Measurements from ENCODE around the gene NFIA. TPM values are rescaled to one million over a fixed set of nuclear protein-coding genes. Genes with fewer than 3 reads are reported as not detected.

Gene NFIA
- total and polyA plus RNA-seq, 5 donors from 2014 or later, result 0.86 to 3.9 (median 1.7) TPM

- Histone ChIP-seq H3K36me3 (ENCODE audit: control insufficient read depth, insufficient read depth, low read length) (no peaks in the 10 kb centered on the region), H3K9me3 (ENCODE audit: control insufficient read depth in 2 of 2, low read length in 2 of 2) (no peaks in the 10 kb centered on the region), H3K4me3 (ENCODE audit: low read depth, low read length) (no peak overlapping the region), H3K4me1 (ENCODE audit: control insufficient read depth, insufficient read depth, low read length, poor library complexity, severe bottlenecking) (no peaks in the 10 kb centered on the region), H3K27ac (ENCODE audit: insufficient read depth, low read length, poor library complexity, severe bottlenecking) (no peak overlapping the region), H3K27me3 (ENCODE audit: control insufficient read depth, insufficient read depth, low read length) (no peaks in the 10 kb centered on the region)
- no peaks in the 10 kb centered on the region for H3K4me1 Mint-ChIP-seq
- no peaks in the 10 kb centered on the region for H3K9me3 Mint-ChIP-seq
- H3K36me3 Mint-ChIP-seq, result no peaks in the 10 kb centered on the region
- H3K27me3 Mint-ChIP-seq, result peaks cover 8% of the 10 kb centered on the region
- no peak overlapping the region for H3K27ac Mint-ChIP-seq
- no peak overlapping the region for H3K4me3 Mint-ChIP-seq
- DNase-seq (no peak), ATAC-seq (ENCODE audit: low read depth in 2 of 2) (no peak)
Observed at GRCh38 chr1:61142043-61142440, 59.7 kb downstream of the NFIA start.

- Histone ChIP-seq H3K27me3 (ENCODE audit: control insufficient read depth, insufficient read depth, low read length) (no peaks in the 10 kb centered on the region), H3K4me3 (ENCODE audit: low read depth, low read length) (no peak overlapping the region), H3K27ac (ENCODE audit: insufficient read depth, low read length, poor library complexity, severe bottlenecking) (no peak overlapping the region), H3K36me3 (ENCODE audit: control insufficient read depth, insufficient read depth, low read length) (no peaks in the 10 kb centered on the region), H3K9me3 (ENCODE audit: control insufficient read depth in 2 of 2, low read length in 2 of 2) (no peaks in the 10 kb centered on the region), H3K4me1 (ENCODE audit: control insufficient read depth, insufficient read depth, low read length, poor library complexity, severe bottlenecking) (no peaks in the 10 kb centered on the region)
- no peaks in the 10 kb centered on the region for H3K9me3 Mint-ChIP-seq
- H3K4me1 Mint-ChIP-seq, result no peaks in the 10 kb centered on the region
- no peak overlapping the region for H3K27ac Mint-ChIP-seq
- H3K36me3 Mint-ChIP-seq, result no peaks in the 10 kb centered on the region
- H3K27me3 Mint-ChIP-seq, result peaks cover 8% of the 10 kb centered on the region
- no peak for DNase-seq
- no peak overlapping the region for H3K4me3 Mint-ChIP-seq
- ATAC-seq (ENCODE audit: low read depth in 2 of 2), result no peak
Observed at GRCh38 chr1:61142726-61143500, 60.6 kb downstream of the NFIA start.

DNA sequence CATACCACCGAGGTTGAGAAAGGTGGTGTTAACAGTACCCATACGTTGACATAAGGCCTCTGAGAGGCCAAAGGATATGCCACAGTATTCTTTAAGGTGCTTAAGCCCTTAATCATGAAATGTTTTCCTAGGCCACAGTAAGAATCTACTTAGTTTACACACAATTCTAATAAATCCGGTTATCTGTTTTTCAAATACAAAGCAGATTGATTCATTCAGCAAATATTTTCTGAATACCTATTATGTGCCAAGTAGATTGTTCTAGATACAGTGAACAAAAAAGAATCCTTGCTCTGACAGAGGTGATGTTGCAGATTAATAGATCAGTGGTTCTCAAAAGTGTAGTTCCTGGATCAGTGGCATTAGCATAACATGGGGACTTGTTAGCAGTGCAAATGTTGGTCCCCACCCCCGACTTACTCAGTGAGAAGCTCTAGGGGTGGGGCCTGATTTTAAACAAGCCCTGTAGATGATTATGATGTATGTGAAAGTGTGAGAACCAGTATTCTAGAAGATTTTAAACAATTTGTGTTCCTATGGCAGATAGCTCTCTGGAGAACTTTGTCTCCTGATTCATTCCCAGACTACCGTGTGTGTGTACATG lies 61.6 kb downstream of the NFIA start:
- Mint-ChIP-seq H3K4me1 (no peaks in the 10 kb centered on the region), H3K27ac (no peak overlapping the region), H3K4me3 (no peak overlapping the region), H3K9me3 (no peaks in the 10 kb centered on the region), H3K36me3 (no peaks in the 10 kb centered on the region), H3K27me3 (peaks cover 8% of the 10 kb centered on the region)
- Histone ChIP-seq H3K4me3 (ENCODE audit: low read depth, low read length) (no peak overlapping the region), H3K27ac (ENCODE audit: insufficient read depth, low read length, poor library complexity, severe bottlenecking) (no peak overlapping the region), H3K27me3 (ENCODE audit: control insufficient read depth, insufficient read depth, low read length) (no peaks in the 10 kb centered on the region), H3K9me3 (ENCODE audit: control insufficient read depth in 2 of 2, low read length in 2 of 2) (no peaks in the 10 kb centered on the region), H3K4me1 (ENCODE audit: control insufficient read depth, insufficient read depth, low read length, poor library complexity, severe bottlenecking) (no peaks in the 10 kb centered on the region), H3K36me3 (ENCODE audit: control insufficient read depth, insufficient read depth, low read length) (no peaks in the 10 kb centered on the region)
- ATAC-seq (ENCODE audit: low read depth in 2 of 2) (no peak), DNase-seq (no peak)

GRCh38 chr1:61149010-61149860 lies 66.9 kb downstream of the NFIA start:
- Histone ChIP-seq H3K9me3 (ENCODE audit: control insufficient read depth in 2 of 2, low read length in 2 of 2) (no peaks in the 10 kb centered on the region), H3K4me3 (ENCODE audit: low read depth, low read length) (no peak overlapping the region), H3K27ac (ENCODE audit: insufficient read depth, low read length, poor library complexity, severe bottlenecking) (no peak overlapping the region), H3K27me3 (ENCODE audit: control insufficient read depth, insufficient read depth, low read length) (no peaks in the 10 kb centered on the region), H3K4me1 (ENCODE audit: control insufficient read depth, insufficient read depth, low read length, poor library complexity, severe bottlenecking) (no peaks in the 10 kb centered on the region), H3K36me3 (ENCODE audit: control insufficient read depth, insufficient read depth, low read length) (no peaks in the 10 kb centered on the region)
- no peak overlapping the region for H3K4me3 Mint-ChIP-seq
- no peaks in the 10 kb centered on the region for H3K36me3 Mint-ChIP-seq
- ATAC-seq (ENCODE audit: low read depth in 2 of 2) (no peak), DNase-seq (no peak)
- no peak overlapping the region for H3K27ac Mint-ChIP-seq
- H3K9me3 Mint-ChIP-seq, result no peaks in the 10 kb centered on the region
- H3K4me1 Mint-ChIP-seq, result peaks cover 0 to 2% (median 0%) of the 10 kb centered on the region in 4 donors
- peaks cover 11% of the 10 kb centered on the region for H3K27me3 Mint-ChIP-seq

- no peak overlapping the region for H3K4me3 Mint-ChIP-seq
- peaks cover 11% of the 10 kb centered on the region for H3K27me3 Mint-ChIP-seq
- Histone ChIP-seq H3K4me3 (ENCODE audit: low read depth, low read length) (no peak overlapping the region), H3K9me3 (ENCODE audit: control insufficient read depth in 2 of 2, low read length in 2 of 2) (no peaks in the 10 kb centered on the region), H3K36me3 (ENCODE audit: control insufficient read depth, insufficient read depth, low read length) (no peaks in the 10 kb centered on the region), H3K27me3 (ENCODE audit: control insufficient read depth, insufficient read depth, low read length) (no peaks in the 10 kb centered on the region), H3K4me1 (ENCODE audit: control insufficient read depth, insufficient read depth, low read length, poor library complexity, severe bottlenecking) (no peaks in the 10 kb centered on the region), H3K27ac (ENCODE audit: insufficient read depth, low read length, poor library complexity, severe bottlenecking) (no peak overlapping the region)
- no peaks in the 10 kb centered on the region for H3K36me3 Mint-ChIP-seq
- ATAC-seq (ENCODE audit: low read depth in 2 of 2), result no peak
- no peak overlapping the region for H3K27ac Mint-ChIP-seq
- no peaks in the 10 kb centered on the region for H3K9me3 Mint-ChIP-seq
- H3K4me1 Mint-ChIP-seq, result peaks cover 0 to 2% (median 0%) of the 10 kb centered on the region in 4 donors
- no peak for DNase-seq
Observed at GRCh38 chr1:61151565-61151964, 69.2 kb downstream of the NFIA start.

DNA sequence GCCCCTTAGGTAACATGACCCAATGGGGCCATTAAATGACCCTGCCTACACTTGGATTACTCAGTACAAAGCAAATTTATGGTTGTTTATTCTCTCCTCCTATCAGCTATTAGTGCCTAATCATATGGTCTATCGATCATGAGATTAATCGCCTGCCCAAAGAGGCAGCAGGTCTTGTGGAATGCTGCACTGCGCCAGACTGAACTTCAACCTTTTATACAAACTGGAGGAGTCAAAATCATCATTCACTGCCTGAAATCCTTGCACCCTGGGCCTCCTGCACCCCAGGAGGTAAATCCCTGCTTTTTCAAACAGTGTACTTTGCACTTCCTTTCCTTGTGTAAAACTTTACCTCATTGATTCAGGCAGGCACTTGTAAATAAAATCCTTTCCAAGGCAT lies 69.7 kb downstream of the NFIA start:
- H3K9me3 Mint-ChIP-seq, result no peaks in the 10 kb centered on the region
- no peaks in the 10 kb centered on the region for H3K36me3 ChIP-seq (ENCODE audit: control insufficient read depth, insufficient read depth, low read length)
- no peaks in the 10 kb centered on the region for H3K9me3 ChIP-seq (ENCODE audit: control insufficient read depth in 2 of 2, low read length in 2 of 2)
- H3K4me3 ChIP-seq (ENCODE audit: low read depth, low read length), result no peak overlapping the region
- DNase-seq (no peak), ATAC-seq (ENCODE audit: low read depth in 2 of 2) (no peak)
- H3K27me3 Mint-ChIP-seq, result peaks cover 13% of the 10 kb centered on the region
- H3K27ac ChIP-seq (ENCODE audit: insufficient read depth, low read length, poor library complexity, severe bottlenecking), result no peak overlapping the region
- H3K4me1 ChIP-seq (ENCODE audit: control insufficient read depth, insufficient read depth, low read length, poor library complexity, severe bottlenecking), result no peaks in the 10 kb centered on the region
- no peaks in the 10 kb centered on the region for H3K27me3 ChIP-seq (ENCODE audit: control insufficient read depth, insufficient read depth, low read length)
- peaks cover 0 to 2% (median under 1%) of the 10 kb centered on the region in 4 donors for H3K4me1 Mint-ChIP-seq
- no peak overlapping the region for H3K4me3 Mint-ChIP-seq
- no peaks in the 10 kb centered on the region for H3K36me3 Mint-ChIP-seq
- H3K27ac Mint-ChIP-seq, result no peak overlapping the region

DNA sequence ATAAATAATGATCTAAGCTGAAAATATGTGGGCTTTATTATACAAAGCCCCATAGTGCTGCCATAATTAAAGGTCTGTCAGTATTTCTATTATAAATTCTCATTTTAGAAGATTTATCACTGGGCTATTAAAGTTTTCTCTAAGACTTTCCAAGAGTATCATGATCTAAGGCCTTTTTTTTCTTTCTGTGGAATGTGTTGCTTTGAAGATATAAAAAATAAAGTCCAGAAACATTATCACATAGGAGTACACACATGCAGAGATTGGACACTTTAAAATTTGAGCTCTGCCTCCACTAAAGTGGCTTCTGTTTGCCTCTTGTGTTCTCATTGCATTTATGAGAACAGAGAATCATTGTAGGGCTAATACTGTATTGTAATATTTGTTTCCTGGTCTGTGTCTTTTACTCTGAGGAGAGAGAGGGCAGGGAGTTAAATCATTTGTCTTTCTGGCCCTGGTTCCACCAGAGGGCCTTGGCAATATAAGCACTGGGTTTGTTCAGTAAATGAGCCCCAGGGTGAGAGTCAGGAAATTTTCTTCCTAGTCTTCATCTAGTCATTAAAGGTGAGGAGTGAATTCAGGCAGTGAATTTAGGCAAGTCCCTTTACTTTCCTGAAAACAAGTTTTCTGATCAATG lies 70.2 kb downstream of the NFIA start:
- Mint-ChIP-seq H3K4me1 (peaks cover 0 to 4% (median 1%) of the 10 kb centered on the region in 4 donors), H3K36me3 (no peaks in the 10 kb centered on the region), H3K27me3 (peaks cover 15% of the 10 kb centered on the region)

More for the DNA sequence above, 70.2 kb downstream of the NFIA start:
- DNase-seq (no peak), ATAC-seq (ENCODE audit: low read depth in 2 of 2) (no peak)
- no peak overlapping the region for H3K27ac ChIP-seq (ENCODE audit: insufficient read depth, low read length, poor library complexity, severe bottlenecking)
- H3K27me3 ChIP-seq (ENCODE audit: control insufficient read depth, insufficient read depth, low read length), result no peaks in the 10 kb centered on the region
- Mint-ChIP-seq H3K9me3 (no peaks in the 10 kb centered on the region), H3K27ac (no peak overlapping the region), H3K4me3 (no peak overlapping the region)
- no peak overlapping the region for H3K4me3 ChIP-seq (ENCODE audit: low read depth, low read length)
- no peaks in the 10 kb centered on the region for H3K4me1 ChIP-seq (ENCODE audit: control insufficient read depth, insufficient read depth, low read length, poor library complexity, severe bottlenecking)
- H3K9me3 ChIP-seq (ENCODE audit: control insufficient read depth in 2 of 2, low read length in 2 of 2), result no peaks in the 10 kb centered on the region
- H3K36me3 ChIP-seq (ENCODE audit: control insufficient read depth, insufficient read depth, low read length), result no peaks in the 10 kb centered on the region
